GM19193 (cell line): ENCODE data around the gene PTPN23.
A peak's percentile ranks its signal among the peaks of the same experiment; 100 is the strongest.

Source experiments
- POLR2A ChIP-seq: IDR thresholded peaks from 4 replicates; pipeline ENCODE4 v1.6.1; 2011; ENCODE audit not compliant: insufficient read depth, insufficient read length; ENCODE audit errors: extremely low read depth

The PTPN23 gene

DNA sequence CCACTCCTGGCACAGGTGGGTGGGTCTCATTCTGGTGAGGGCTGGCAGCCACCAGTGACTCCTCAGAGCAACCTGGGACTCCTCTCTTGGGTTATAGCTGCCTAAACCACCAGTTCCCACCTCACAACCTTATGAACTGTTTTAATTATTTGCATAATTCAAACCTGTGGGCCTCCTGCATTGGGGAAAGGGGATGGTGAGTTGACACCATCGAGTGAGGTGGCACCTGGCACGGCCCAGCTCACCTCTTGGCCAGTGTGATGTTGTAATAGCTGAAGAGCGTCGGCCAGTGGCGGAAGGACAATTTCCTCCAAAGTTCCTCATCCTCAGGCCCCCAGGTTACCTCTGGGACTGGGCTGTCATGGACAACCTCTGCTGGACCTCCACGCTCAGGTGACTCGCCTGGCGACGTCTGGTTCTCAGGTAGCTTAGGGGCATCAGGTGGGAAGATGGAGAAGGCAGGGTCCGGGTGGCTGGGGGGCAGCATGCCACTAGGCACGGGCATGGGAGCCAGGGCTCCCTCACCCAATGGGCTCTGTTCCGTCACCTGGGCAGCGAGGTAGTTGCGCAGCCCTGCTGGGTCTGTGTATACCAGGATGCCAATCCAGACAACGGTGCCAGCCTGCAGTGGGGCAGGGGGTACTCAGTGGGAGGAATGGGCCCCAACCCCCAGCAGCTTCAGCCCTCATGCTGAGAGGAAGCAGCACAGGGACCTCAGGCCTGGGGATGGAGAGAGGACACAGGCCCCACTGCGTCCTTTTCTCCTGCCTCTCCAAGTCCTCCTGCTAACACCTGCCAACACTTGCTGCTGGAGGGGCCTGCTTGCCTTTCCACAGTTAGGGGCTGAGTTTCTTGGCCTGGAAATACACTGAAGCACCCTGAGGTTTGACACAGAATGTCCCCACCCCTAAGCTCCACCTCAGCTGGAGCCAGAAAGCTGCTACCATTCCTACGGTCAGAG, 38.5 kb downstream of the PTPN23 start:
- TF ChIP-seq POLR2A = no peak

DNA sequence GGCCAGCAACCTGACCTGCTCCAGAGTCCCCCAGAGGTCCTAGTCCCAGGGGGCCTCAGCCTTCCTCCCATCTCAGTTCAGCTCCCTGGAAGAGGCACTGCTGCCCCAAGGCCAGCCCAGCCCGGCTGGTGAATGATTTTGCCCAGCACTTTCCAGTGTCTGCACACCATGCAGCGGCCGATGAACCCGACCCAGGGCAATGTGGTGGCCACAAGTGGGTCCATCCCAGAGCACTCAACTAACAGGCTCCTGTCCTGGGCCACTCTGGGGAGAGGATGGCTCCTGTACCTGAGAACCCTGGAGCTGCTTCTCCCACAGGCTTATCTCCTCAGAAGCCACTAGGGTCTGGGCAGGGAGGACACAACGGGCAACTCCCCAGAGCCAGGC, 39.2 kb downstream of the PTPN23 start:
- no peak for TF ChIP-seq POLR2A

DNA sequence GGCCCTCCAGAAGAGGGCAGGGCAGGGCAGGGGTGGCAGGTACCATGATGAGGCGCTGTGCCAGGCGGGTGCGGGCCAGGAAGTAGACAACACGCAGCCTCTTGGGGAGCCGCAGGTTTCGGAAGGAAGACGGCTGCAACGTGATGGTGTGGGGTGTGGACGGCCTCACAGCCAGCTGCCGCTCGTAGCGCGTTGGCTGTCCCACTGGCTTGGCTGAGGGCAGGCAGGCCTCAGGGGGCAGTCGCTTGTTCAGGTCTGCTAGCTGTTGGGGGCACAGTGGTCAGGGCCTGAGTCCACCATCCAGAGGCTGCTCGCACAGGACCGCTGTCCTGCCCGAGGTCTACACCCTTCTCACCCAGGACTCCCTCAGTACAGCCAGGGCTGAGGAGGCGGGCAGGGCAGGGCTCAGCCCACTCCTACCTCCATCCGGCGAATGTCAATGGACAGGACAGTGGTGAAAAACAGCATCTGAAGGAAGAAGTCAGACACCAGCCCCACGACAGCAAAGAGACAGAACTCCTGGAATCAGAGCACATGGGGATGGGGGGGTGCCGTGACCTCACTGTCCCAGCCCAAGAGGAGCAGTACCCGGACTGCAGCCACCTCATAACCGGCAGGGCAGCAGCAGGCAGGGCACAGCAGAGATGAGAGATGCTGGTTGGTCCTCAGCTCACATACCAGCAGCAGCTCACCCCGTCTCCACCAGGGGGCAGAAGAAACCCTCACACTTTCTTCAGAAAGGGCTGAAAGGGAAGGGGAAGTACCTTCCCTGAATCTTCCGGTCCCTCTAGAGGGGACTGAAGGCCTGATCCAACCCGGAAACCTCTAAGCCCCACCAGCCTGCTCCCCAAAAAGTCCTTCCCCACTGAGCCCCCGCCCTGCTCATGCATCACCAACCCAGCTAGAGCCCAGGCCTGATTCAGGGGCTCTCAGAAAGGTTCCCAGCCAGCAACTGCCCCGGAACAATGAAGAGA, 40.0 kb downstream of the PTPN23 start:
- TF ChIP-seq POLR2A = peak; percentile 40

DNA sequence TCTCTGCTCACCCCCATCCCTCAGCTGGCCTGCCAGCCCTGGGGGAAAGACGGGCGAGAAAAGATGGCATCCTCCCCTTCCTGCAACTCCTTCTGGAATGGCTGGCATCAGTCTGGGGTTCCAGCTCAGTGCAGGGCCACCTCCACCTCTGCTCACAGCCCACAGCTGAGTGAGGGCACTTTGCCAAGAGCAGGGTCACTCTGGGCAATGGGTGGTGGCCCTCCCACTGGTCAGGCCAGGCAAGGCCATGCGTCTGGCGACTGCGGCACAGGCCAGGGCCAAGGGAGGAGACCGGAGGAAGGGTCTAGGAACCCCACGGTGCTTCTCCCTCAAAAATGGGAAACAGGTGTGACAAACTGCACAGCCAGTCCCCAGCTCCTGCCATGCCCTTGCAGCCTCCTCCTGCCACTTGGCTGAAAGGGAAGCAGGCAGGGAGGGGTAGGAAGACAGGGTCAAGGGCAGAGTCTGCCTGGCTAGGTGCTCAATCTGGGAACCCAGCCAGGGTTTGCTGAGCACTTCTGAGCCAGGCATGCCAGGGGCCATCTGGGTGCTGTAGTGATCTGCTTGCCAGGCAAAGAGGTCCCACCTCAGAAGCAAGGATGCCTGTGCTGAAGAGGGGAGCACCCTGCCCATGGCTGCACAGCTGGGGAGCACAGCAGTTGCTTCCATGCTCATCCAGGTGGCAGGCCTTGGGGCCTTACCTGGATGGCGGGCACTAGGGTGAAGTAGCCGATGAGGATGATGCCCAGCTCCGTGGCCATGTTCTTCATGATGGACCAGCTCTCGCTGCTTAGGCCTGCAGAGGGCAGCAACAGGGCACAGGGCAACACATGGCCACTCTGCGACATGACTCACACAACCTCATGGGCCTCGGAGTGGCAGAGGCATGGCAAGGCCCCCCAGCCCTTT, 41.2 kb downstream of the PTPN23 start:
- TF ChIP-seq POLR2A = no peak

DNA sequence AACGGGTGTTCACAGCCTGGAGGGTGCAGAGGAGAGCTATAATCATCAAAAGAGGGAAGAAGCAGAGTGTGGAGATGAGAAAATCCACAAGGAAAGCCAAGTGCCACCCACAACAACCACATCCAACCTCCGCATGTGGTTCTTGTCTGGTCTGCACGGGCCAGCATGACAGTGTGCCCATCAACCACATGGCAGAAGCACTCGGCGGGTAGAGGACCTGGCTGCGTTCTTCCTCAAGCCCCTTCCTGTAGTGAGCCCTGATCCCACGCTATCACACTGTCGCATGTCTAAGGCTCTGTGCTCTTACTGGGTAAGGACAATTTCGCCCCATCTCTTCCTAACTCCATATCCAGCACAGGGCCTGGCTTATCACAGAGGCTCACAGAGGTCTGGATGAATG, 41.9 kb downstream of the PTPN23 start:
- no peak for TF ChIP-seq POLR2A

DNA sequence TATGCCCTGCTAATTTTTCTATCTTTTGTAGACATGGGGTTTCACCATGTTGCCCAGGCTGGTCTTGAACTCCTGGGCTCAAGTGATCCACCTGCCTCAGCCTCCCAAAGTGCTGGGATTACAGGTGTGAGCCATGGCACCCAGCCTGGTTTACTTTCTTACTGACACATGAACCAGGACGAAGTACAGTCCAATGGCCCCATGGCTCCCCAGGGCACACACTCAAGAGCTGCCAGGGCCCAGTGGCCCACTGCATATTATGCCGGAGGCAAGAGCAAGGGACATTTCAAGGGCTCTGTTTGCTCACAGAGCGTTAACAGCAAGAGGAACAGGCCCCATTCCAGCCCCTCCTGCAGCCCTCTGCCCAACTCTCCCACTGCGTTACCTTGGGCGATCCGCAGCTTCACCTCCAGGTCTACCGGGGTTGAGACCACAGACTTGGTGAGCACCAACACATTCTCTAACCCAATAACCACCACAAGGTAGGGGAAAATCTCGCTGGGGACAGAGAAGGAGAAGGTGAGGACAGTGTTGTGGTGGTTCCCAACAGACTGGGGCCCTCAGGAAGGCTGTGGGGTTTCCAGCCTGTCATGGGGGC, 42.8 kb downstream of the PTPN23 start:
- TF ChIP-seq POLR2A = no peak

DNA sequence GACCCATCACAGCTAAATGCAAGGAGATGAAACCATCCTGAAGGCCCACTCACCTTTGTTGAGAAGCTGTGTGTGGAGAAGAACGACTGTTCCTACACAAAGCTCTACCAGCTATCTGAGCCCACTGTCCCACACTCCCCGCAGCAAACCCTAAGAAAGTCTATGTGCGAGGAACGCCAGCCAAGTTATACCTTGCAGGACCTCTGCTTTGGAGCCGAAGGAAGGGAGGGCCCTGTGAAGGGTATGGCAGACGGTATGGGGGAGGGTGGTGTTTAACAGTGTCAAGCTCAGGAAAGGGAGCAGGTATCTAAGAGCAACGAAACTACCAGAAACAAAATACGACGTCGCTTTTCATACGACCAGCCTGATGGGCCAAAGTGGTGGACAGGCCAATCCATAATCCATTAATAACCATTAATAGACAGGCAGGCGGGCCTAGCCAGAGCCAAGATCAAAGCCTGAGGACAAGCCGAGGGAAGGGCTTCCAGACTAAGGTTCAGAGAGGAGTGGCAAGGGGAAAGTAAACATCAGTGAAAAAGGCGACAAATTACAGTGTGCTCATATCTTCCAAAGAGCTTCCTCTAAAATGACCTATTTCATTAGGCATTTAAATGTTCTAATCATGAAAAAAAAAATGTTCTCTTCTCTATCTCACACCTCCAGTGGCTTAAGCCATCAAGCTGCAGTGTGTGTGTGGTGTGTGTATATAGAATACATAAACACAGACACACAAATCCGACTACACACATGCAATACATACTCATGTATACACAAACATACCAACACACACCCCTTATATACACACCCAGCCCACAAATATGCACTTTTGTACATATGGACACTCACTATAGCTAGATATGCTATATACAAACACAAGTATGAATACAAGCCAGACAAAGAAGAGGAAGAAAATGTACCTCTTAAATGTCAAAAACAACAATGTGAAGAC, 43.9 kb downstream of the PTPN23 start:
- TF ChIP-seq POLR2A = no peak

DNA sequence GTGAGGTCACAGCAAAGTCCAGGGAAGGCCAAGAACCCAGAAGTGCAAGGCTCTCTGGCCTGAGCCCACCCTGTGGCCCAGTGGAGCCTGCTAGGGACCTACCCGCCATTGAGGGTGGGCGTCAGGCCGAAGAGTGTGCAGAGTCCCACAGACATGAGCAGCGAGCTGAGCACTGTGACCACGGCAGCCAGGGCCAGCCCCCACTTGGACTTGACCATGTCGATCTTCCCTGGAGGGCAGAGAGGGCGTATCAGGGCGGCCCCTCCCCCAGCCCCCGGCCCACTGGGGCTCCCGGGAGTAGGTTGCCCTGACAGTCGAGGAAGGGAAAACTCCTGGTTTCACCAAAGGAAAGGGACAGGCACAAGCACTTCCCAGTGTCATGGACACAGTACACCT, 44.6 kb downstream of the PTPN23 start:
- TF ChIP-seq POLR2A = no peak

DNA sequence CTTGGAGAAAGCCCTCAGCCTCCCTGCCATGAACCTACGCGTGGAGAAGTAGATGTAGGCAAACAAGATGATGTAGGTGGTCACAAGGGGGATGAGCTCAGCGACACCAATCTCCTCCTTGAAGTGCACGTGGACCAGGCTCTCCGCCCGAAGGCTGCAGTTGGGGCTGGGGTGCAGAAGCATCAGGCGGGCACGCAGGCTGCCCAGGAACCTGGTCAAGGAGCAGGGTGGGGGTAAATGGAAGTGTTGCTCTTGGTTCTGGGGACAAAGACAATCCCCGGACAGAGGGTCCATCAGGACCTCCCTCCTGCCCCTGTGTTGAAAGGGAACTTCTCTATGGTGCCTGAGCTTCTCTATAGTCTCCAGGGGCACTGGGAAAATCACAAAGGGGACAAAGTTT, 45.1 kb downstream of the PTPN23 start:
- TF ChIP-seq POLR2A = no peak

DNA sequence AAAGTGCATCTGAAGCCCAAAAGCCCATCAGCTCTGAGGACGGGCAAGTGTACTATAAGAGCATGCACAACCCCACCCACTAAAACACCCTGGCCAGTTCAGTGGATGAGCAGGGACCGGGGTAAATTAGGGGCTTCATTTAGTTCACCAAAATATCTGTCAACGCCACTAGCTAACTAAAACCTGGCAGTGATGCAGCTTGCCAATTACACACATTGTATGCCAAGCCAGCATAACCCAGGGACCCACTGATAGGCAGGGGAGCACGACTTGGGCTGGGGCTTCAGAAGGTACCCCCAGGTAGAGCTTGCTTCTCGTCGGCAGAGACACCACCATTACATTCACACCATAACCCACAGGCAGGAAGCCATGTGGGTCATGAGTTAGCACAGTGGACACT, 47.0 kb downstream of the PTPN23 start:
- no peak for TF ChIP-seq POLR2A

DNA sequence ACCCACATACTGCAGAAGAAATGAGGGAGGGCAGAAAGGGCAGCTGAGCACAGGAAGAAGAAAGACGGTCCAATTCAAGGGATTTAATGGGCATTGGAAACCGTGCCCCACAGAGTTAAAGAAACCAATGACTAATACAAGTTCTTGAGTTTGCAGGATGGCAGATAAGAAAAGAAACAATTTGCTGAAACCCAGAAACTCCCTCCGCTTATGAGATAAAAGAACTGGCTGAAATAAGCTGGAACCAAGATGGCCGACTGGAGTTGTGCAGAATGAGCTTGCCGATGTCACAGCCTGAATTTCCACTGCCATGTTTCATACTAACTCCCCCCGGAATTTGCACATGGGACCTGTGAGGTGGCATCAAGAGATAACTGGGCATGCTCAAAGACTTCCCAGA, 47.8 kb downstream of the PTPN23 start:
- no peak for TF ChIP-seq POLR2A

DNA sequence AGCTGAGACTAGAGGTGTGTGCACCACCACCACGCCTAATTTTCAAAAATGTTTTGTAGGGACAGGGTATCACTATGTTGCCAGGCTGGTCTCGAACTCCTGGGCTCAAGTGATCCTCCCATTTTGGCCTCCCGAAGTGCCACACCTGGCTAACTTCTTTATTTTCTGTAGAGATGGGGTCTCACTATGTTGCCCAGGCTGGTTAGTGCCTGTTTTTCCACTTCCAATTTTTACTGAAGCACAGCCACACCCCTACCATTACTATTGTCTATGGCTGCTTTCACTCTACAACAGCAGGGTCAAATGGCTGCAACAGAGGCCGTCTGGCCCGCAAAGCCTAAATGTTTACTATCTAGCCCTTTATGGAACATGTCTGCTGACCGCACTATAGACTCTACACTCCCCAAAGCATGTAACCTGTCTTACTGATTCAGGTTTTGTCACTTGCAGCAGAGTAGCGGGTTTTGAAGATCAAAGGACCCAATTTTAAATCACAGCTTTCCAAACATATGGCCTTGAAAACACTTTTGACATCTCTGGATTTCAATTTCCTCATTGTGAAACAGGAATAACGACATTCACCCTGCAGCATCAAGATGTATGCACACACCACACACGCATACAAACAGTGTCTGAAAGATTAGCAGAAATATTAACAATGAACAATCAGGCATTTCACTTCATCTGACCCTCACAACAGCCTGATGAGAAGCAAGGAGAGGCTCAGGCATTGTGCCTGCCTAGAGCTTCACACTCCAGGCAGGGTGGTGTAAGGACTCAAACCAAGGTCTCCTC, 48.9 kb downstream of the PTPN23 start:
- TF ChIP-seq POLR2A = no peak
